Globus pallidus (tissue), 1 donor: ENCODE data around the gene PPIL1.
"Not testable (repeated sequence)": the region's sequence is repeated elsewhere in the genome, so short reads cannot be mapped to it uniquely, and the experiment has no call there.

Experiments used
- DNase-seq: peaks from one replicate; pipeline ENCODE4 v3.0.0-alpha.2; 2015; ENCODE audit warnings: low spot score

PPIL1 gene

GRCh38 chr6:36815962-36816735 is 58.5 kb downstream of the PPIL1 start:
- no peak for DNase-seq

GRCh38 chr6:36814249-36814648 is 60.4 kb downstream of the PPIL1 start:
- no peak for DNase-seq

GRCh38 chr6:36813526-36813925 is 61.1 kb downstream of the PPIL1 start:
- DNase-seq, result no peak

GRCh38 chr6:36813047-36813446 is 61.6 kb downstream of the PPIL1 start:
- not testable (repeated sequence) for DNase-seq

- DNase-seq, result no peak
Observed at GRCh38 chr6:36809941-36810803, 64.4 kb downstream of the PPIL1 start.

- DNase-seq, result no peak
Observed at GRCh38 chr6:36809156-36809555, 65.4 kb downstream of the PPIL1 start.

- no peak for DNase-seq
Observed at GRCh38 chr6:36808634-36809033, 66.0 kb downstream of the PPIL1 start.

GRCh38 chr6:36807750-36808149 is 66.9 kb downstream of the PPIL1 start:
- no peak for DNase-seq

- no peak for DNase-seq
Observed at GRCh38 chr6:36807143-36807542, 67.5 kb downstream of the PPIL1 start.

GRCh38 chr6:36805917-36806316 is 68.7 kb downstream of the PPIL1 start:
- DNase-seq, result no peak

- no peak for DNase-seq
Observed at GRCh38 chr6:36805096-36805797, 69.4 kb downstream of the PPIL1 start.
